ENCODE results near the gene ZNF681. TPM values are rescaled to one million over a fixed set of nuclear protein-coding genes. Genes with fewer than 3 reads are reported as not detected.

The ZNF681 gene
- total RNA-seq, 4 donors from 2014 or later, result 1.1 to 1.2 (median 1.1) TPM

DNA sequence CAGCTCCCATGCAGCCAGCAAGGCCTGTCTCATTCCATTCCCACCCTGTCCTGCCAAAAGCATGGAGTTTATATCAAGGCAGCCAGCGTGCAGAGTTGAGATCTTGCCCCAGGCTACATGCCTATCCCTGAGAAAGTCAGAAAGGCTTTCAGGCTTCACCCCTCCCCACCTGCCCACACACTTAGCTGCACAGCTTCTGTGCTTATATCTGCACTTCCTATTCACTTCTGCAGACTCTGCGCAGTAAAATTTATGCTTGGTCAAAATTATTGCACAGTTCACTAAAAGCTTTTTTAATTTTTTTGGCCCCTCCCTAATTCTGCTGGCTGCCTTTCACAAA lies 59.2 kb downstream of the ZNF681 start:
- TF ChIP-seq, protein P1, sequence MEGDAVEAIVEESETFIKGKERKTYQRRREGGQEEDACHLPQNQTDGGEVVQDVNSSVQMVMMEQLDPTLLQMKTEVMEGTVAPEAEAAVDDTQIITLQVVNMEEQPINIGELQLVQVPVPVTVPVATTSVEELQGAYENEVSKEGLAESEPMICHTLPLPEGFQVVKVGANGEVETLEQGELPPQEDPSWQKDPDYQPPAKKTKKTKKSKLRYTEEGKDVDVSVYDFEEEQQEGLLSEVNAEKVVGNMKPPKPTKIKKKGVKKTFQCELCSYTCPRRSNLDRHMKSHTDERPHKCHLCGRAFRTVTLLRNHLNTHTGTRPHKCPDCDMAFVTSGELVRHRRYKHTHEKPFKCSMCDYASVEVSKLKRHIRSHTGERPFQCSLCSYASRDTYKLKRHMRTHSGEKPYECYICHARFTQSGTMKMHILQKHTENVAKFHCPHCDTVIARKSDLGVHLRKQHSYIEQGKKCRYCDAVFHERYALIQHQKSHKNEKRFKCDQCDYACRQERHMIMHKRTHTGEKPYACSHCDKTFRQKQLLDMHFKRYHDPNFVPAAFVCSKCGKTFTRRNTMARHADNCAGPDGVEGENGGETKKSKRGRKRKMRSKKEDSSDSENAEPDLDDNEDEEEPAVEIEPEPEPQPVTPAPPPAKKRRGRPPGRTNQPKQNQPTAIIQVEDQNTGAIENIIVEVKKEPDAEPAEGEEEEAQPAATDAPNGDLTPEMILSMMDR (IDR thresholded peaks at IDR 0.05; ENCODE audit: low read depth), result no peak

DNA sequence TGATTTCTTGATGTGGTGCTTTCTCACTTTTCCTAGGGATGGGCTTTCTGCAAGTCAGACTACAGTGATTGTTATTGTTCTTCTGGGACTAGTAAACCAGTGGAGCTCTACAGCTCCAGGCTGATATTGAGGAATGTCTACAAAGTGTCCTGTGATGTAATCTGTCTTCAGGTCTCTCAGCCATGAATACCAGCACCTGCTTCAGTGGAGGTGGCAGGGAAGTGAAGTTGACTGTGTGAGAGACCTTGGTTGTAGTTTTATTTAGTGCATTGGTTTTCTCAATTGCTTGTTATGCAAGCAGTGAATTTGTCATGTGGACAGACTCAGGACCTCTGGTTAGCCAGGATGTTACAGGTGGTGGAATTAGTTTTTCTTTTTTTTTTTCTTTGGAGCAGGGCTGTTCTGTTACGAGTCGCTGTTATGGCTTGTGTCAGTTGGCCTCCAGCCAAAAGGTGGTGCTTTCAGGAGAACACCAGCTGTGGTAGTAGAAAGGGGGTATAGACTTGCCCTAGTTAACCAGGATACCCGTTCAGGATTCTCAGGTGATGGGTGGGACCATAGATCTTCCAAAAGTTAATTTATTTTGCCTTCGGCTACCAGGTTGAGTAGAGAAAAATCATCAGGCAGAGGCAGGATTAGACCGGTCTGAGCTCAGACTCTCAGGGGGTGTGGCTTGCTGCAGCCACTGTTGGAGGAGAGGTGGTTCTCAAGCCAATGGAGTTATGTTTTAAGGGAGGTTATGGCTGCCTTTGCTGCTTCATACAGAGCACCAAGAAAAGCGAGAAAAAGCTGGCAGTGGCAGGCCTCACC lies 59.8 kb downstream of the ZNF681 start:
- TF ChIP-seq, protein P1 (IDR thresholded peaks at IDR 0.05; ENCODE audit: low read depth), result no peak

Other genes starting within 250 kb of the ZNF681 start
- 10 to 100 TPM in 2 of 4 donors, 1 to 10 TPM in 2; 5.5 to 15.8 (median 10.3) TPM for gene ZNF675, start 71.7 kb downstream of the ZNF681 start, total RNA-seq
- 1 to 10 TPM in 1 of 4 donors, under 1 TPM in 3; 0.65 to 1.3 (median 0.76) TPM for gene ZNF726, start 156.0 kb upstream of the ZNF681 start, total RNA-seq